Skeletal muscle satellite cell (primary cell): ENCODE results near the gene BCAR3.

Source experiments
- H3K27me3 ChIP-seq: 2 replicates; pipeline ENCODE4 v1.7.0; 2013; ENCODE audit warnings: low read length; ENCODE audit not compliant: control insufficient read depth, insufficient read depth
- H3K36me3 ChIP-seq: 2 replicates; pipeline ENCODE4 v1.7.0; 2013; ENCODE audit warnings: mild to moderate bottlenecking, control low read depth, low read length; ENCODE audit not compliant: insufficient read depth
- H3K4me1 ChIP-seq: 2 replicates; pipeline ENCODE4 v1.7.0; 2013; ENCODE audit warnings: low read length; ENCODE audit not compliant: control insufficient read depth, insufficient read depth
- H3K4me2 ChIP-seq: 2 replicates; pipeline ENCODE4 v1.7.0; 2013; ENCODE audit warnings: mild to moderate bottlenecking, low read length
- H3K4me3 ChIP-seq: 2 replicates; pipeline ENCODE4 v1.7.0; 2013; ENCODE audit warnings: low read length
- H3K9ac ChIP-seq: 2 replicates; pipeline ENCODE4 v1.7.0; 2013; ENCODE audit warnings: mild to moderate bottlenecking, low read depth, low read length, moderate library complexity
- H3K9me3 ChIP-seq: replicated peaks from 2 replicates; pipeline ENCODE4 v1.7.0; 2013; ENCODE audit warnings: mild to moderate bottlenecking, control low read depth, low read length

BCAR3 gene

GRCh38 chr1:93694039-93694438, 12.4 kb upstream of the BCAR3 start:
- Histone ChIP-seq H3K4me2 (peak overlapping the region; percentile 78), H3K27me3 (no peaks in the 10 kb centered on the region), H3K36me3 (no peaks in the 10 kb centered on the region), H3K9ac (peak overlapping the region; percentile 76), H3K9me3 (no peaks in the 10 kb centered on the region), H3K4me1 (peaks cover 49% of the 10 kb centered on the region), H3K4me3 (peak overlapping the region; percentile 35)

GRCh38 chr1:93692983-93693591, 11.4 kb upstream of the BCAR3 start:
- Histone ChIP-seq H3K36me3 (no peaks in the 10 kb centered on the region), H3K4me3 (peak overlapping the region; percentile 47), H3K9ac (peak overlapping the region; percentile 76), H3K4me2 (peak overlapping the region; percentile 78), H3K9me3 (no peaks in the 10 kb centered on the region), H3K27me3 (no peaks in the 10 kb centered on the region), H3K4me1 (peaks cover 49% of the 10 kb centered on the region)

GRCh38 chr1:93692451-93692861, 10.8 kb upstream of the BCAR3 start:
- no peaks in the 10 kb centered on the region for H3K36me3 ChIP-seq
- H3K4me2 ChIP-seq: peak overlapping the region; percentile 78
- peak overlapping the region; percentile 47 for H3K4me3 ChIP-seq
- peak overlapping the region; percentile 76 for H3K9ac ChIP-seq
- H3K27me3 ChIP-seq: no peaks in the 10 kb centered on the region
- peaks cover 49% of the 10 kb centered on the region for H3K4me1 ChIP-seq
- no peaks in the 10 kb centered on the region for H3K9me3 ChIP-seq

GRCh38 chr1:93692026-93692425, 10.4 kb upstream of the BCAR3 start:
- peak overlapping the region; percentile 47 for H3K4me3 ChIP-seq
- H3K9ac ChIP-seq: peak overlapping the region; percentile 76
- peaks cover 49% of the 10 kb centered on the region for H3K4me1 ChIP-seq
- no peaks in the 10 kb centered on the region for H3K9me3 ChIP-seq
- H3K4me2 ChIP-seq: peak overlapping the region; percentile 78
- no peaks in the 10 kb centered on the region for H3K27me3 ChIP-seq
- H3K36me3 ChIP-seq: no peaks in the 10 kb centered on the region

GRCh38 chr1:93690921-93691789, 9.5 kb upstream of the BCAR3 start:
- Histone ChIP-seq H3K4me3 (no peak overlapping the region), H3K4me2 (peak overlapping the region; percentile 78), H3K9me3 (no peaks in the 10 kb centered on the region), H3K36me3 (no peaks in the 10 kb centered on the region), H3K27me3 (no peaks in the 10 kb centered on the region), H3K9ac (peak overlapping the region; percentile 76), H3K4me1 (peaks cover 49% of the 10 kb centered on the region)

GRCh38 chr1:93690341-93690740, 8.7 kb upstream of the BCAR3 start:
- Histone ChIP-seq H3K9me3 (no peaks in the 10 kb centered on the region), H3K4me2 (no peak overlapping the region), H3K27me3 (no peaks in the 10 kb centered on the region), H3K9ac (no peak overlapping the region), H3K4me3 (no peak overlapping the region), H3K36me3 (no peaks in the 10 kb centered on the region), H3K4me1 (peaks cover 46% of the 10 kb centered on the region)

GRCh38 chr1:93689521-93690223, 8.0 kb upstream of the BCAR3 start:
- Histone ChIP-seq H3K4me2 (no peak overlapping the region), H3K4me3 (no peak overlapping the region)

GRCh38 chr1:93687542-93687941, 5.9 kb upstream of the BCAR3 start:
- H3K36me3 ChIP-seq: no peaks in the 10 kb centered on the region
- H3K4me2 ChIP-seq: no peak overlapping the region
- no peaks in the 10 kb centered on the region for H3K27me3 ChIP-seq
- H3K4me1 ChIP-seq: peaks cover 23% of the 10 kb centered on the region
- H3K9me3 ChIP-seq: no peaks in the 10 kb centered on the region
- H3K9ac ChIP-seq: no peak overlapping the region
- H3K4me3 ChIP-seq: no peak overlapping the region

More at GRCh38 chr1:93689521-93690223, 8.0 kb upstream of the BCAR3 start:
- peaks cover 39% of the 10 kb centered on the region for H3K4me1 ChIP-seq
- H3K27me3 ChIP-seq: no peaks in the 10 kb centered on the region
- no peaks in the 10 kb centered on the region for H3K36me3 ChIP-seq
- H3K9ac ChIP-seq: no peak overlapping the region
- H3K9me3 ChIP-seq: no peaks in the 10 kb centered on the region

- H3K4me3 ChIP-seq: no peak overlapping the region
- H3K4me2 ChIP-seq: no peak overlapping the region
- H3K36me3 ChIP-seq: no peaks in the 10 kb centered on the region
- H3K27me3 ChIP-seq: no peaks in the 10 kb centered on the region
- no peaks in the 10 kb centered on the region for H3K9me3 ChIP-seq
- H3K4me1 ChIP-seq: peaks cover 18% of the 10 kb centered on the region
- no peak overlapping the region for H3K9ac ChIP-seq
These were observed 5.0 kb upstream of the BCAR3 start for GRCh38 chr1:93686504-93687250.

GRCh38 chr1:93685918-93686317, 4.3 kb upstream of the BCAR3 start:
- Histone ChIP-seq H3K36me3 (no peaks in the 10 kb centered on the region), H3K9me3 (no peaks in the 10 kb centered on the region), H3K27me3 (no peaks in the 10 kb centered on the region), H3K9ac (no peak overlapping the region), H3K4me2 (no peak overlapping the region), H3K4me1 (peaks cover 10% of the 10 kb centered on the region), H3K4me3 (no peak overlapping the region)

GRCh38 chr1:93683234-93683633, 1.6 kb upstream of the BCAR3 start:
- Histone ChIP-seq H3K9ac (no peak overlapping the region), H3K4me2 (no peak overlapping the region), H3K4me1 (peaks cover 22% of the 10 kb centered on the region), H3K27me3 (no peaks in the 10 kb centered on the region), H3K4me3 (no peak overlapping the region), H3K36me3 (peaks cover 11% of the 10 kb centered on the region), H3K9me3 (no peaks in the 10 kb centered on the region)
